Endothelial cell of umbilical vein (primary cell): ENCODE results near the gene TUBGCP3. TPM values are rescaled to one million over a fixed set of nuclear protein-coding genes. Genes with fewer than 3 reads are reported as not detected.
"Not testable (repeated sequence)": the region's sequence is repeated elsewhere in the genome, so short reads cannot be mapped to it uniquely, and the experiment has no call there.

Experiments used
- BruUV-seq: library from RNA; stranded (reverse); fragments of 400-500 nt; replicated peaks from 2 replicates; lab custom pipeline; 2021; lab: Mats Ljungman, UMichigan
- CTCF ChIA-PET: fragments of 300-600, 350-600 bp; sonication (Branson Sonifier 250); formaldehyde crosslinking; loops from one replicate; lab custom pipeline; 2021; ENCODE audit warnings: antibody characterized with exemption, inconsistent platforms; lab: Charles Lee
- POLR2A ChIA-PET: fragments of 300-600, 350-600 bp; sonication (Branson Sonifier 250); formaldehyde crosslinking; loops from one replicate; lab custom pipeline; 2021; ENCODE audit warnings: antibody characterized with exemption, inconsistent platforms; lab: Charles Lee
- DNase-seq: peaks from one replicate; pipeline ENCODE4 v3.0.0-alpha.2; 2011; ENCODE audit warnings: low read depth, low spot score
- FAIRE-seq: peaks from 2 replicates; lab custom pipeline; 2011; peaks lifted over from hg19 to GRCh38; lab: Jason Lieb, UNC
- H2AFZ ChIP-seq: 2 replicates; pipeline ENCODE4 v1.6.0; 2012; ENCODE audit warnings: low read depth, low read length, control low read depth, inconsistent platforms
- H3K27ac ChIP-seq: 2 replicates; pipeline ENCODE4 v1.5.1; 2011; ENCODE audit warnings: low read depth, mild to moderate bottlenecking, control low read depth, low read length, moderate library complexity; ENCODE audit not compliant: insufficient read depth
- H3K27me3 ChIP-seq, 2 experiments: 2 replicates each; pipeline versions ENCODE4 v1.6.0 to v1.6.1; 2011; ENCODE audit warnings: low read length in 2 of 2, mixed read lengths in 1 of 2; ENCODE audit not compliant: control insufficient read depth in 2 of 2, insufficient read depth in 2 of 2
- H3K36me3 ChIP-seq, 2 experiments: 2 replicates in 1 of 2; 3 replicates in 1 of 2; pipeline ENCODE4 v1.5.1; 2011; ENCODE audit warnings: low read length in 2 of 2, mild to moderate bottlenecking in 1 of 2, moderate library complexity in 1 of 2; ENCODE audit not compliant: control insufficient read depth in 2 of 2, insufficient read depth in 2 of 2; ENCODE audit errors: extremely low read depth in 1 of 2
- H3K4me1 ChIP-seq: 3 replicates; pipeline ENCODE4 v1.5.1; 2011; ENCODE audit warnings: mild to moderate bottlenecking, low read length; ENCODE audit not compliant: control insufficient read depth, insufficient read depth; ENCODE audit errors: extremely low read depth
- H3K4me2 ChIP-seq: 2 replicates; pipeline ENCODE4 v1.6.1; 2011; ENCODE audit warnings: low read length, control low read depth, mixed read lengths; ENCODE audit not compliant: insufficient read depth
- H3K4me3 ChIP-seq, 3 experiments: fragments of 200-600 bp in 1 of 3; sonication (generic), shearing (Covaris generic) in 1 of 3; replicated peaks in 1 of 3; 2 replicates each; pipeline ENCODE4 v1.5.1; 2011 to 2016; ENCODE audit warnings: control low read depth in 3 of 3, low read length in 3 of 3, mild to moderate bottlenecking in 2 of 3, inconsistent platforms in 1 of 3, low read depth in 1 of 3, moderate library complexity in 1 of 3; ENCODE audit not compliant: insufficient read depth in 1 of 3
- H3K79me2 ChIP-seq: 2 replicates; pipeline ENCODE4 v1.6.0; 2012; ENCODE audit warnings: low read length, inconsistent platforms; ENCODE audit not compliant: control insufficient read depth, insufficient read depth
- H3K9ac ChIP-seq: replicated peaks from 2 replicates; pipeline ENCODE3; 2011; ENCODE audit warnings: low read length, control low read depth; ENCODE audit not compliant: insufficient read depth; ENCODE audit errors: extremely low read depth
- H3K9me1 ChIP-seq: replicated peaks from 3 replicates; pipeline ENCODE4 v1.6.0; 2011; ENCODE audit warnings: mild to moderate bottlenecking, low read length; ENCODE audit not compliant: control insufficient read depth, insufficient read depth; ENCODE audit errors: extremely low read depth
- H3K9me3 ChIP-seq: replicated peaks from 2 replicates; pipeline ENCODE4 v1.5.1; 2012; ENCODE audit warnings: low read length, inconsistent platforms; ENCODE audit not compliant: control insufficient read depth, insufficient read depth
- H4K20me1 ChIP-seq: replicated peaks from 2 replicates; pipeline ENCODE3; 2011; ENCODE audit warnings: mild to moderate bottlenecking, low read length; ENCODE audit not compliant: control insufficient read depth, insufficient read depth; ENCODE audit errors: extremely low read depth
- EZH2 ChIP-seq: IDR thresholded peaks from 2 replicates; pipeline ENCODE4 v1.6.1; 2012; ENCODE audit warnings: borderline replicate concordance, low read depth, mild to moderate bottlenecking, moderate library complexity, low read length, inconsistent platforms; ENCODE audit not compliant: severe bottlenecking
- FOS ChIP-seq: IDR thresholded peaks from 2 replicates; pipeline ENCODE4 v1.6.1; 2011; ENCODE audit warnings: mild to moderate bottlenecking, low read length, moderate library complexity, borderline replicate concordance; ENCODE audit not compliant: insufficient read depth
- GATA2 ChIP-seq: IDR thresholded peaks from 2 replicates; pipeline ENCODE4 v1.7.0; 2011; ENCODE audit warnings: low read depth, mild to moderate bottlenecking, moderate library complexity, mixed read lengths, low read length; ENCODE audit not compliant: insufficient read length, insufficient read depth
- JUN ChIP-seq: IDR thresholded peaks from 2 replicates; pipeline ENCODE4 v1.6.1; 2011; ENCODE audit warnings: borderline replicate concordance, low read depth; ENCODE audit not compliant: insufficient read length, insufficient read depth
- MYC ChIP-seq: IDR thresholded peaks from one replicate; pipeline ENCODE4 v1.6.1; 2011; ENCODE audit warnings: mild to moderate bottlenecking, low read depth, low read length
- POLR2A ChIP-seq: IDR thresholded peaks from 2 replicates; pipeline ENCODE4 v1.6.1; 2012; ENCODE audit warnings: low read depth, mild to moderate bottlenecking, control low read depth, low read length
- POLR2AphosphoS5 ChIP-seq: IDR thresholded peaks from 2 replicates; pipeline ENCODE4 v1.6.1; 2012; ENCODE audit warnings: low read depth, mild to moderate bottlenecking, control low read depth, low read length, moderate library complexity; ENCODE audit not compliant: insufficient read depth
- dilution Hi-C: fragments of 300-500 bp; cut with MboI; formaldehyde crosslinking; loops from one replicate; pipeline ENCODE4 v1.15.0; 2019; ENCODE audit warnings: low sequenced_read_pairs; ENCODE audit not compliant: extremely low pct_ligation_motif_present
- intact Hi-C: fragments of 100-400 bp; cut with micrococcal nuclease; formaldehyde crosslinking; loops from one replicate; pipeline ENCODE4 v1.10.0; 2022
- polyA plus RNA-seq, 4 experiments: library from polyadenylated mRNA; depleted of rRNA in 3 of 4; stranded (reverse) in 3 of 4; unstranded in 1 of 4; fragments of >200 nt; gene quantifications; 2 replicates each; pipeline versions ENCODE4 v1.2.1 to v1.2.3, GENCODE V29; 2011 to 2012; ENCODE audit warnings: missing spikeins in 1 of 4
- total RNA-seq: library from RNA; stranded (reverse); gene quantifications from 2 replicates; pipeline ENCODE4 v1.2.3, GENCODE V29; 2021
- TF ChIP-seq, protein P1 (sequence below), 2 donors: IDR thresholded peaks; 1 replicate in 1 of 2; 2 replicates in 1 of 2; pipeline ENCODE4 v1.5.1; 2011; ENCODE audit warnings: low read length in 2 of 2, mild to moderate bottlenecking in 2 of 2, moderate library complexity in 2 of 2, control low read depth in 1 of 2, inconsistent platforms in 1 of 2, low read depth in 1 of 2; ENCODE audit not compliant: insufficient read depth in 1 of 2; ENCODE audit errors: extremely low read depth in 1 of 2
- TF ChIP-seq, protein P2 (sequence below): IDR thresholded peaks from 2 replicates; pipeline ENCODE4 v1.6.1; 2011; ENCODE audit not compliant: insufficient read depth, insufficient read length

TUBGCP3 gene
- total and polyA plus RNA-seq, 2 donors (not counting 3 experiments of a cell fraction or from before 2014, with no cell fraction given): 36.4 to 47.7 TPM

DNA sequence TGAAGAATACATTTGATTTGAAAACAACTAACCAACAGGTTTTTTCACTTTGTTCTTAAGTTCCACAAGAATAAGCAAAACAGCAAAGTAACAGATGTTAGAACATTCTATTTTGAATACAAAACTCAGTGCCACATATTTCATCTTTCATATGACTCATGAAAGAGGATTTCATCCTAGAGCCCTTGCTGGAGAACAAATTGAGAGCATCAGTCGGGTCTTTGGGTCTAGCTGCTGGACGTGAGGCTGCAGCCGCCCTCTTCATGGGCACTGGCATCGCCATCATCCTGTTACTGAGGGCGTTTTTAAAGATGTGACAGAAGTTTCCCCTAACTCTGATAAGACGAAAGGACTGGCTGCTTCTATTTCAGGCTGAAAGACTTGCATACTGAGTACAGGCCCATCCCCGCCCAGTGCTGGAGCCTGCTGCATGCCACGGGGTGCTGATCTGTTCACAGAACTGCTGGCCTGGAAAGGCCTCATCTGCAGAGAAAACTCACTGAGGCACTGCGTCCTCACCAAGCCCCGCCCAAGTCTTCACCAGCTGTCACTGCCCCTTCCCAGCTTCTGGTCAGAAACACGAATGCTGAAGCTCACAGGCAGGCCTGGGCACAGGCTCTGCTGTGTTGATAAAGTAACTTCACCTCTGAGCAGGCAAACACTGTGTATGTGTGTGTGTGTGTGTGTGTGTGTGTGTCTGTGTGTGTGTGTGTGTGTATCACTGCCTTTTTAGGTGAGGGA is 101.4 kb downstream of the TUBGCP3 start:
- FAIRE-seq: no peak
- intact Hi-C loops: no loop called here
- Histone ChIP-seq H4K20me1 (no peaks in the 10 kb centered on the region), H3K36me3 (peaks cover 2 to 7% of the 10 kb centered on the region in 2 experiments), H3K4me2 (no peak overlapping the region), H2AFZ (no peak overlapping the region), H3K27ac (no peak overlapping the region), H3K4me3 (no peak overlapping the region), H3K9ac (no peak overlapping the region), H3K9me3 (no peaks in the 10 kb centered on the region), H3K4me1 (no peaks in the 10 kb centered on the region), H3K9me1 (no peaks in the 10 kb centered on the region), H3K27me3 (no peaks in the 10 kb centered on the region), H3K79me2 (no peaks in the 10 kb centered on the region)
- no peak for DNase-seq
- dilution Hi-C loops: no loop called here
- TF ChIP-seq POLR2A (no peak), GATA2 (no peak), FOS (no peak), POLR2AphosphoS5 (no peak), EZH2 (no peak), MYC (no peak), JUN (no peak)
- TF ChIP-seq, protein P1, sequence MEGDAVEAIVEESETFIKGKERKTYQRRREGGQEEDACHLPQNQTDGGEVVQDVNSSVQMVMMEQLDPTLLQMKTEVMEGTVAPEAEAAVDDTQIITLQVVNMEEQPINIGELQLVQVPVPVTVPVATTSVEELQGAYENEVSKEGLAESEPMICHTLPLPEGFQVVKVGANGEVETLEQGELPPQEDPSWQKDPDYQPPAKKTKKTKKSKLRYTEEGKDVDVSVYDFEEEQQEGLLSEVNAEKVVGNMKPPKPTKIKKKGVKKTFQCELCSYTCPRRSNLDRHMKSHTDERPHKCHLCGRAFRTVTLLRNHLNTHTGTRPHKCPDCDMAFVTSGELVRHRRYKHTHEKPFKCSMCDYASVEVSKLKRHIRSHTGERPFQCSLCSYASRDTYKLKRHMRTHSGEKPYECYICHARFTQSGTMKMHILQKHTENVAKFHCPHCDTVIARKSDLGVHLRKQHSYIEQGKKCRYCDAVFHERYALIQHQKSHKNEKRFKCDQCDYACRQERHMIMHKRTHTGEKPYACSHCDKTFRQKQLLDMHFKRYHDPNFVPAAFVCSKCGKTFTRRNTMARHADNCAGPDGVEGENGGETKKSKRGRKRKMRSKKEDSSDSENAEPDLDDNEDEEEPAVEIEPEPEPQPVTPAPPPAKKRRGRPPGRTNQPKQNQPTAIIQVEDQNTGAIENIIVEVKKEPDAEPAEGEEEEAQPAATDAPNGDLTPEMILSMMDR (IDR thresholded peaks at IDR 0.05; ENCODE audit: extremely low read depth in 1 of 2, insufficient read depth in 1 of 2, low read depth in 1 of 2, low read length in 2 of 2): no peak
- TF ChIP-seq, protein P2, sequence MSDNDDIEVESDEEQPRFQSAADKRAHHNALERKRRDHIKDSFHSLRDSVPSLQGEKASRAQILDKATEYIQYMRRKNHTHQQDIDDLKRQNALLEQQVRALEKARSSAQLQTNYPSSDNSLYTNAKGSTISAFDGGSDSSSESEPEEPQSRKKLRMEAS: no peak
- BruUV-seq: no TSS peak
- POLR2A ChIA-PET: no interaction called here
- CTCF ChIA-PET: no interaction called here

DNA sequence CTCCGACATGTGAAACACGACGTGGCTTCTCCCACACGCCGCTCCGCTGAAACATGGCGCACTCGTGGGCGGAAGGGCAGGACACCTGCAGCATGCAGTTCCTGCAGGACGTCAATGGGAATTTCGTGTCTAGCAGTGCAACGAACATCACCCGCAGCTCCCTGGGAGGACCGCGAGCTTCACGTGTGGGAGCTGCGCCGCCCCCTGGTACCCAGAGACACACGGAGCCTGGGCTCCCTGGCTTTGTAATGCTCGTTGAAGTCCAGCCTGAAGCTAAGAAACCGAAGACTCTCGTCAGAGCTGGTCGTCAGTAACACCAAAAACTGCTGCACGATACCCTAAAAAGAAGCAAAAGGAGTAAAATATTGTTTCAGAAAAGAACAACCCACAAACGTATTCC is 102.1 kb downstream of the TUBGCP3 start:
- H3K9me3 ChIP-seq, H3K79me2 ChIP-seq, H3K4me1 ChIP-seq, H2AFZ ChIP-seq, BruUV-seq, H3K4me3 ChIP-seq, H3K36me3 ChIP-seq, H3K9me1 ChIP-seq, POLR2A ChIA-PET, H3K27ac ChIP-seq, DNase-seq, dilution Hi-C loops, H4K20me1 ChIP-seq, intact Hi-C loops, H3K9ac ChIP-seq, CTCF ChIA-PET, H3K27me3 ChIP-seq, H3K4me2 ChIP-seq: not testable (repeated sequence)
- peak; percentile 26 for FAIRE-seq
